Skin epidermis (tissue), 12 donors: Measurements from ENCODE around the gene OSM.
"Not testable (repeated sequence)": the region's sequence is repeated elsewhere in the genome, so short reads cannot be mapped to it uniquely, and the experiment has no call there.

Experiments
- H3K27ac ChIP-seq, 21 experiments: fragments of 200-600 bp; sonication (generic) in 11 of 21; one replicate each; pipeline ENCODE4 v1.5.0; 2020; ENCODE audit warnings: mild to moderate bottlenecking in 3 of 21, inconsistent platforms in 2 of 21, moderate library complexity in 2 of 21
- H3K4me3 ChIP-seq, 7 experiments: fragments of 200-600 bp; sonication (generic) in 2 of 7; one replicate each; pipeline ENCODE4 v1.5.0; 2020; ENCODE audit warnings: inconsistent platforms in 2 of 7, mild to moderate bottlenecking in 2 of 7, moderate library complexity in 1 of 7

Gene OSM

DNA sequence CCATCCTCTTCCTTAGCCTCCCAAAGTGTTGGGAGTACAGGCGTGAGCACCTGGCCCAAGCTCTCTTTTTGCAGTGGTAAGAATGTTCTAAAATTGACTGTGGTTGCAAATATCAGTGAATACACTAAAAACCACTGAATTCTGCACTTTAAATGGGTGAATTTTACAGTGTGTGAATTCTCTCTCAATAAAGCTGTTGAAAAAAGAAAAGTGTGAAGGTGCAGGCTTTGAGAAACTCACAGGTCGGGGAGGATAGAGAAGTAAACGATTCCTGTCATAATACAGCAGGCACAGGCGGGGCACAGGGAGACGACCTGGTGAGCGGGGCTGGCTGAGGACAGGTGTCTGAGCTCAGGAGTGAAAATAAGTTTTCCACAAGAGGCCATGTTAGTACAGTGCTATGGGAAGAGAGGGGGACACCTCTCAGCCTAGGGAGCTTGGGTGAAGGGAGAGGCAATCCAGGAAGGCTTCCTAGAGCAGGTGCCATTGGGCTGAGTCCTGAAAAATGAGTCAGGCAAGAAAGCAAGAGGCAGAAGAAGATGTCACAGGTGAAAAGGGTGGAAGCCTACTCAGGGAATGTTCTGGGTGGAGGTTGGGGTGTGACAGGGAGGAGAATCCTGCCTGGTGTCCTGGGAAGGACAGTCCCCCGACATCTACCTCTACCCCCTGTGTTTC lies 46.2 kb downstream of the OSM start:
- Histone ChIP-seq H3K27ac (peak overlapping the region in 11 of 21 experiments; percentile 0 to 66 (median 31)), H3K4me3 (no peak overlapping the region)

DNA sequence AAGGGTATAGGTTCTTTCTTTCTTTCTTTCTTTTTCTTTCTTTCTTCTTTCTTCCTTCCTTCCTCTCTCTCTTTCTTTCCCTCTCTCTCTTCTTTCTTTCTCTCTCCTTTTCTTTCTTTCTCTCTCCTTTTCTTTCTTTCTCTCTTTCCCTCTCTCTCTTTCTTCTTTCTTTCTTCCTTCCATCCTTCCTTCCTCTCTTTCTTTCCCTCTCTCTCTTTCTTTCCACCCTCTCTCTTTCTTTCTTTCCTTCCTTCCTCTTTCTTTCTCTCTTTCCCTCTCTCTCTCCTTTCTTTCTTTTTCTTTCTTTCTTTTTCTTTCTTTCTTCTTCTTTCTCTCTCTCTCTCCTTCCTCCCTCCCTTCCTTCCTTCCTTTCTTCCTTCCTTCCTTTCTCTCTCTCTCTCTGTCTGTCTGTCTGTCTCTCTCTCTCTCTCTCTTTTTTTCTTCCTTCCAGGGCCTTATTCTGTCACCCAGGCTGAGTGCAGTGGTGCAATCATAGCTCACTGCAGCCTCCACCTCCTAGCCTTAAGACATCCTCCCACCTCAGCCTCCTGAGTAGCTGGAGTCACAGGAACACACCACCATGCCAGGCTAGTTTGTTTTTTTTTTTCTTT lies 46.9 kb downstream of the OSM start:
- Histone ChIP-seq H3K4me3 (no peak overlapping the region), H3K27ac (no peak overlapping the region)

DNA sequence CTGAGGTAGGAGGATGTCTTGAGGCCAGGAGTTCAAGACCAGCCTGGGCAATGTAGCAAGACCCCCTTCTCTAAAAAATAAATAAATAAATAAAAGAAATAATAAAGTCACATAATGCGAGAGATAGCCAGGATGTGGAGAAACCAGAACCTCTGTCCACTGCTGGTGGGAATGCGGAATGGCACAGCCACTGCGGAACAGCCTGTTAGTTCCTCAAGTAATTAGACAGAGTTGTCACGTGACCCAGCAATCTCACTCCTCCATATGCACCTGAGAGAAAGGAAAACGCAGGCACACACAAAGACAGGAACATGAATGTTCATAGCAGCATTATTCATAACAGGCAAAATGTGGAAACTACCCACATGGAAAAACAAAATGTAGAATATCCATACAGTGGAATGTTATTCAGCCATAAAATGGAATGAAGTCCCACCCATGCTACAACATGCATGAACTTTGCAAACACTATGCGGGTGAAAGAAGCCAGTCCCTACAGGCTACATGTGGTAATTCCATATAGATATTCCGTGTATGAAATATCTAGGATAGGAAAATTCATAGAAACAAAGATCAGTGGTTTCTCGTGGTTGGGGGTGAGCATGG lies 47.5 kb downstream of the OSM start:
- H3K27ac ChIP-seq = no peak overlapping the region

DNA sequence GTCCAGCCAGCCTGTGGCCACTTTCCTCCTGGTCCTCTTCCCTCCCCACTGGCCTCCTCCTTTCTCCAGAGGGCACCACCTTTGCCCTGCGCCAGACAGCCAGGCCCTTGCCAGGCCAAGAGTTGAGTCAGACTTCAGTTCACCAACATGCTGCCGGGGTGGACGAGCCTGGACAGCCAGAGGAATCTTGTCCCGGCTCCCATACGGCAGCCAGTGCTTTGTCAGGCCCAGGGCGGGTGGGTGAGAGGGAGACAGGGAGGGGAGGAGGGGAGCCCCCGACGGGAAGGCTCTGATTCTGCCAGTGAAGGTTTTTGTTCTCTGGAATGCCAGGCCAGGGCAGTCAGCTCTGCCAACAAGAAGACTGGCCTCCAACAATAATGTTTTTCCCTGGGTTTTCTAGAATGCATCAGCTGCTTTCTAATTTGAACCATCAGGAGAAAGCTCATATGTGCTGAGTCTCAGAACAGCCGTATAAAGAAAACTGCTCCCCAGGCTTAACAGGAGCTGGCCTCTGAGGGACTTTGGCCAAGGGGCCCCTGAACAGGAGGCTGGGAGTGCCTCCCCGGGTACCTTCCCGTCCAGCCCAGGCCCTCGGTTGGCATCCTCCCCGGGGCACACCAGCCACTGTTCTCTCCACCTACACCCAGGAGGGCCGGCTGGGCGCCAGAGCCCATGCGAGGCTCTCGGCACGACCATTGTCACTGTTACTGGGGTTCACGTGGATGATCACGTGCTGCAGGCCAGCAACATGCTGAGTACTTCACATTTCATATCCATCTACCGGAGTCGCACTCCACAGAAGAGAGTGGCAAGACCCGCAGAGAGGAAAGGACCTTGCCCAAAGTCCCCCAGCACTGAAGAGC lies 48.7 kb downstream of the OSM start:
- peak overlapping the region in 12 of 21 experiments; percentile 2 to 76 (median 42) for H3K27ac ChIP-seq
- no peak overlapping the region for H3K4me3 ChIP-seq

More for the DNA sequence above, 47.5 kb downstream of the OSM start:
- H3K4me3 ChIP-seq = no peak overlapping the region

DNA sequence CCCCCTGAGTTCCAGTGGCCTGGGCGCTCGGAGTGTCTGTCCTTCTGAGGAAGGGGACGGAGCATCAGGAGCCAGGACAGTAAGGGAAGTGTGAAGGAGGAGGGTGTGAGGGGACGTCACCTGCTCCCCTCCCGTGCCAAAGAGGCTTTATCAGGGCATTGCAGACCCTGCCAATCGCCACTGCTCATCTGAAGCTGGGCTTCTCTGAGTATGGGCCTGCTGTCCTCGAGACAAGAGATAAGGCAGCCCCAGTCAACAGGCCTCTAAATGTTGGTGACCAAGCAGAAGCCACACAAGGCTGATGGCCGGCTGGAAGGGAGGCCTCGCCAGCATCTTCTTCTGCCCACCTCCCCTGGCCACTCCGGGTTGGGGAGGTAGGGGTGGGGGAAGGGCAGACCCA lies 49.9 kb downstream of the OSM start:
- H3K27ac ChIP-seq = peak overlapping the region in 1 of 21 experiments; percentile 76

DNA sequence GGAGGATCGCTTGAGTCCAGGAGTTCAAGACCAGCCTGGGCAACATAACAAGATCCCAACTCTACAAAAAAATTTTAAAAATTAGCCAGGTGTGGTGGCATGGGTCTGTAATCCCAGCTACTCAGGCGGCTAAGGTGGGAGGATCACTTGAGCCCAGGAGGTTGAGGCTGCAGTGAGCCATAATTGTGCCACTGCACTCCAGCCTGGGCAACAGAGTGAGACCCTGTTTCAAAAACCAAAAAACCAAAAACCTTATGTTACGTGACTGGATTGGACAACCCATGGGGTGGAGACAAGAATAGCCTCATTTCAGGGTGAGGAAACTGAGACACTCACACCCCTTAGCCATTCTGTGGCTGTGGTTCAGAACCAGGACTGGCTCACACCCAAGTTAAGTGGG lies 50.4 kb downstream of the OSM start:
- H3K27ac ChIP-seq, H3K4me3 ChIP-seq: not testable (repeated sequence)

More for the DNA sequence above, 49.9 kb downstream of the OSM start:
- H3K4me3 ChIP-seq = no peak overlapping the region

DNA sequence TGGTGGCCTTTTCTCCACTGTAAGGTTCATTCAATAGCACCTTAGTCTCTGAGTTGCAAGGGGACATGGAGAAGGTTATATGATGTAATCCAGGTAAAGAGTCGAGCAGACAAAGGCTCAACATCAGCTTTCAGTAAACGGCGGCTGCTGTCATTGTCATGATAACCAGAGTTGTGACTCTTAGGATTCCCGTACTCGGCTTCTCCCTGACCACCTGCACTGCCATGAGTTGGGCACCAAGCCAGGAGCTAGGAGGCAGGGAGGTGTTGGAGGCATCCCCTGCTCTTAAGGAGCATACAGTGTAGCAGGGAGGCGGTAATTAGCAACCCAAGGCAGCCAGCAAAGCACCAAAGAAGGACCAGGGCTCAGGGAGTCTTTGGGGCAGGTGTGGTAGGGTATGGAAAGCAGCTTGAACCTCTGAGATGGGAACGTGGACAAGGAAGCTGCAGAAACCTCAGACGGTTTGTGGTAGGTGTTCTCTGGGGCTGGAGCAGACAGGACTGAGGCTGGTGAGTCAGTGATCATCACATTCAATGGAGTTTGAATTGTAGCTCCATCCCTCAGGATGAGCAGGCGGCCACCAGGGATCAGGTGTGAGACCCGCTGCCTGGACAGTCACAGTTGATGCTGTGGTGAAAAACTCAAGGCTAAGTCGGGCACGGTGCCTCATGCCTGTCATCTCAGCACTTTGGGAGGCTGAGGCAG lies 51.8 kb downstream of the OSM start:
- Histone ChIP-seq H3K4me3 (no peak overlapping the region), H3K27ac (no peak overlapping the region)

DNA sequence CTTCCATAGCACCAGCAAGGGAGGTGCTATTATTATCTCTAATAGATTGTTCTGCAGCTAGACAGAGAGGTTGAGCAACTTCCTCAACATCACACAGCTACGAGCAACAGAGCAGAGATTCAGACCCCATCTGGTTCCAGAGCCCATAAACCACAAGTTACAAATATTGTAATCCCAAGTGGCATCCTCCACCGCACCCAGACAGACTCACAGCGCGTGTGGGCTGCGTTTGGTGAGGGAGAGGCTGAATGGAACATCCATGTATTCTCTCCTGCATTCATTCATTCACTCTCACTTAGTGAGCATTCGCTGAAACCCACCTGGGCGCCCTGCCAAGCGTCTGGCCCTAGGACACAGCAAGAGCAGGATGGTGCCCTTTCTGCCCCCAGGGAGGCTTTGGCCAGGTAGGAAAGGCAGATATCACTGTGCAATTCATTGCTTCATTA lies 53.6 kb downstream of the OSM start:
- Histone ChIP-seq H3K4me3 (no peak overlapping the region), H3K27ac (peak overlapping the region in 14 of 21 experiments; percentile 2 to 67 (median 46))
